AG09309 (cell line): ENCODE results near the gene GCNT1.
"Not testable (repeated sequence)": the region's sequence is repeated elsewhere in the genome, so short reads cannot be mapped to it uniquely, and the experiment has no call there.

ENCODE experiments used
- DNase-seq: peaks from one replicate; pipeline ENCODE4 v3.0.0-alpha.2; 2010; ENCODE audit warnings: low read depth
- H3K4me3 ChIP-seq: 2 replicates; pipeline ENCODE4 v1.5.1; 2011; ENCODE audit warnings: mild to moderate bottlenecking, low read depth, low read length, moderate library complexity; ENCODE audit not compliant: control insufficient read depth
- TF ChIP-seq, protein P1 (sequence below): IDR thresholded peaks from 2 replicates; pipeline ENCODE4 v1.5.1; 2011; ENCODE audit warnings: mild to moderate bottlenecking, low read depth, low read length, inconsistent platforms; ENCODE audit not compliant: insufficient read depth, control insufficient read depth; ENCODE audit errors: missing control alignments

GCNT1 gene

DNA sequence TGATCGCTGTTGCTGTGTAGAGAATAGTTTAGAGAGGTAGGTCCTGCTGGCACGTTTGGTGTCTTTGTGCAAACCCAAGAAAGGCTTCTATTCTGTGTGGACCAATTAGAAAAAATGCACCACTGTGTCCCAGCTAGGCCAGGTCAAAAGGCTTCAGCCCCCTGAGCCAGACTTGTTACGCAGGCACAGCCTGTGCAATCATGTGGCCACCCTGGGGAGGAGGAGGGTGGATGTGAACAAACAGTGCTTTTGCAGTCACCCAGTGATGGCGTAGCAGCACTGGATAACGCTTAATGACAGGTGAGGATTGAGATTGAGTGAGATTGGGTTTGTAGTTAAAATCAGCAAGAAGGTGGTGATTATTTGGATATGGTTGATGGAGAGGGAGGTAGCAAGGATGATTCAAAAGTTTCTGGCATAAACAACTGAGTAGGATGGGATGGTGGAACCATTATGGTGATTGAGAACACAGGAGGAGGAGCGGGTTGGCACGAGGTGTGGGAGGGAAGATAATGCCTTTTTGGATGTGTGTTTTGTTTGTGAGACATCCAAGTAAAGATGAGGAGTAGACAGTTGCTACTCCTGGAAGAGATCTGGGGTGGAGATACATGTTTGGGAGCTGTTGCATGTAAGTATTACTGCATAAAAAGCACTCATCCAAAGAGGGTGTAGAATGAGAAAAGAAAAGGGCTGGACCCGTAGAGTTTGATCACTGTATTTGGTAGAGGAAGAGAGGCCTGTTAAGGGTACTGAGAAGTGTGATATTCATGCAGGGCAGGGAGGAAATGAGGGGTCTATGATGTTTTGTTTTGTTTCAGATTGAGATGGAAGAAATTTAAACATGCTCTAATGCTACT is 6.7 kb downstream of the GCNT1 start:
- H3K4me3 ChIP-seq, result no peak overlapping the region
- DNase-seq, result no peak
- TF ChIP-seq, protein P1, sequence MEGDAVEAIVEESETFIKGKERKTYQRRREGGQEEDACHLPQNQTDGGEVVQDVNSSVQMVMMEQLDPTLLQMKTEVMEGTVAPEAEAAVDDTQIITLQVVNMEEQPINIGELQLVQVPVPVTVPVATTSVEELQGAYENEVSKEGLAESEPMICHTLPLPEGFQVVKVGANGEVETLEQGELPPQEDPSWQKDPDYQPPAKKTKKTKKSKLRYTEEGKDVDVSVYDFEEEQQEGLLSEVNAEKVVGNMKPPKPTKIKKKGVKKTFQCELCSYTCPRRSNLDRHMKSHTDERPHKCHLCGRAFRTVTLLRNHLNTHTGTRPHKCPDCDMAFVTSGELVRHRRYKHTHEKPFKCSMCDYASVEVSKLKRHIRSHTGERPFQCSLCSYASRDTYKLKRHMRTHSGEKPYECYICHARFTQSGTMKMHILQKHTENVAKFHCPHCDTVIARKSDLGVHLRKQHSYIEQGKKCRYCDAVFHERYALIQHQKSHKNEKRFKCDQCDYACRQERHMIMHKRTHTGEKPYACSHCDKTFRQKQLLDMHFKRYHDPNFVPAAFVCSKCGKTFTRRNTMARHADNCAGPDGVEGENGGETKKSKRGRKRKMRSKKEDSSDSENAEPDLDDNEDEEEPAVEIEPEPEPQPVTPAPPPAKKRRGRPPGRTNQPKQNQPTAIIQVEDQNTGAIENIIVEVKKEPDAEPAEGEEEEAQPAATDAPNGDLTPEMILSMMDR, result no peak

DNA sequence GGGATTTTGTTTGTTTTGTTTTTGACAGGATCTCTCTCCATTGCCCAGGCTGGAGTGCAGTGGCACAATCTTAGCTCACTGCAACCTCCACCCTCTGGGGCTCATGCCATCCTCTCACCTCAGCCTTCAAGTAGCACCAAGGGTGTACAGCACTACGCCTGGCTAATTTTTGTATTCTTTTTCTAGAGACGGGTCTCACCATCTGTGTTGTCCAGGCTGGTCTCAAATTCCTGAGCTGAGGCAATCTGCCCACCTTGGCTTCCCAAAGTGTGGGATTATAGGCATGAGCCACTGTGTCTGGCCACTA is 7.3 kb downstream of the GCNT1 start:
- no peak overlapping the region for H3K4me3 ChIP-seq
- no peak for DNase-seq
- TF ChIP-seq, protein P1, result no peak

DNA sequence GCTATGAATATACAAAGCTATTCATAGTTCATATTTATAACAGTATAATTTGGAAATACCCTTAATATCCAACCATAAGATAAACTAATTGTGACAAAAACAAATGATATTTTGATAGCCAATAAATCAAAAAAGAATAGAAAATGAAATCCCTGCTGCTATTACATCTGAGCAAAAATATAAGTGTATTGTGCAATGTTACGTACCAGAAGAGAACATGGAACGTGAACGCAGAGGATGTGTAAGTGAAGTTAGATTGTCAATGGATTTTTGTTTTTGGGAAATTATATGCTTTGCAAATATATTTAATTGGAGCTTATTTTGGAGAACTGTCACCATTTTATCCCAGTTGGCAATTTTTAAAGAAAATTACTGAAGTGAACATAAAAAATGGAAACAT is 15.4 kb downstream of the GCNT1 start:
- H3K4me3 ChIP-seq, result no peak overlapping the region
- DNase-seq, result no peak
- TF ChIP-seq, protein P1, result no peak

DNA sequence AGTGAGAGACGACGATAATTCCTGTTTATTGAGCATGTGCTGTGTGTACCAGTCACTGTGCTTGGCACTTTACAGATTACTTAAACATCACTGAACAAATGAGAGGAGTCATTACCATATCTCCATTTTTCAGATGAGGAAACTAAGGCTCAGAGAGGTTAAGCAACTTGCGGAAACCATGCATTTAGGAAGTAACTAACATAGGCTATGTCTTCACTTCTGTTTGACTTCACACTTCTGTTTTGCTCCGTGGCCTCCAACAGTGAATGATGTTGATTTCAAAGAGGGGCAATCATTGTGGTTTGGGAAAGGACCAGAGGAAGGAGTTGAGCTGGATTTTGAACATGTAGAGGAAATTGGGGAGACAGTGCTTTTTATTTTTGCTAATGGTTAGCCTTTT is 16.7 kb downstream of the GCNT1 start:
- TF ChIP-seq, protein P1, result no peak
- H3K4me3 ChIP-seq, result no peak overlapping the region
- no peak for DNase-seq

DNA sequence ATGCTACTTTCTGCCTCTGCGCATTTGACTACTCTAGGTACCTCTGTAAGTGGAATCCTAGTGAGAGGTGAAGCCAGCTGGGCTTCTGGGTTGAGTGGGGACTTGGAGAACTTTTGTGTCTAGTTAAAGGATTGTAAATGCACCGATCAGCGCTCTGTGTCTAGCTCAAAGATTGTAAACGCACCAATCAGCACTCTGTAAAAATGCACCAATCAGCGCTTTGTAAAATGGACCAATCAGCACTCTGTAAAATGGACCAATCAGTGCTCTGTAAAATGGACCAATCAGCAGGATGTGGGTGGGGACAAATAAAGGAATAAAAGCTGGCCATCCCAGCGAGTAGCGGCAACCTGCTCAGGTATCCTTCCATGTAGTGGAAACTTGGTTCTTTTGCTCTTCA is 18.8 kb downstream of the GCNT1 start:
- DNase-seq, H3K4me3 ChIP-seq: not testable (repeated sequence)

DNA sequence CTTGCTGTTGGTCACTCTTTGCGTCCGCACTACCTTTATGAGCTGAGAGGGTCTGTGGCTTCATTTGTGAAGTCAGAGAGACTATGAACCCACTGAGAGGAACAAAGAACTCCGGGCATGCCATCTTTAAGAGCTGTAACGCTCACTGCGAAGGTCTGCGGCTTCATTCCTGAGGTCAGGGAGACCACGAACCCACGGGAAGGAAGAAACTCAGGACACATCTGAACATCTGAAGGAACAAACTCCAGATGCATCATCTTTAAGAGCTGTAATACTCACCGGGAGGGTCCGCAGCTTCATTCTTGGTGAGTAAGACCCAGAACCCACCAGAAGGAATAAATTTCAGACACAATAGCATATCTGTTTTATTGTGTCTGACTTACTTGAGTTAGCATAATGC is 19.2 kb downstream of the GCNT1 start:
- TF ChIP-seq, protein P1, result no peak
- DNase-seq, result no peak
- H3K4me3 ChIP-seq, result no peak overlapping the region

DNA sequence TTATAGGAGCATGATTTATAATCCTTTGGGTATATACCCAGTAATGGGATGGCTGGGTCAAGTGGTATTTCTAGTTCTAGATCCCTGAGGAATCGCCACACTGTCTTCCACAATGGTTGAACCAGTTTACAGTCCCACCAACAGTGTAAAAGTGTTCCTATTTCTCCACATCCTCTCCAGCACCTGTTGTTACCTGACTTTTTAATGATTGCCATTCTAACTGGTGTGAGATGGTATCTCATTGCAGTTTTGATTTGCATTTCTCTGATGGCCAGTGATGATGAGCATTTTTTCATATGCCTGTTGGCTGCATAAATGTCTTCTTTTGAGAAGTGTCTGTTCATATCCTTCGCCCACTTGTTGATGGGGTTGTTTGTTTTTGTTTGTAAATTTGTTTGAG is 20.4 kb downstream of the GCNT1 start:
- DNase-seq, H3K4me3 ChIP-seq: not testable (repeated sequence)

DNA sequence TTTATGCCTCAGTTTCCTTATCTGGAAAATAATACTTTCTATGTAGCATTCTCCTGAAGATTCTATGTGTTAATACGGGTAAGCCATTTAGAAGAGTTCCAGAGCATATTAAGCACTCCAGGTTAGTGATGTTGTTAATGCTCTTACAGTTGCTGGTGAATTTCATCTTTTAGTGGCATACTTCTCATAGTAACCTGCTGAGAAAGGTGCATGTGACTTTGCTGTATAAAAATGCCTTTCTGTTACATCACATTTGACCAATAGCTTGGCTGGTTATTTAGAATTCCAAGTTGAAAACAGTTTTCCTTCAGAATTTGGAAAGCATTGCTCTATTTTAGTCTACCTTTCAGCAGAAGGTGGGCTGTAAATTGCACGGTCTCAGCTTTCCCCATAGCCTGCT is 27.2 kb downstream of the GCNT1 start:
- DNase-seq, result no peak
- TF ChIP-seq, protein P1, result no peak
- H3K4me3 ChIP-seq, result no peak overlapping the region
